Neuronal stem cell (in vitro differentiated cells): ENCODE measurements around the gene CDPF1.
A peak's percentile ranks its signal among the peaks of the same experiment; 100 is the strongest.

Source experiments
- DNase-seq: peaks from one replicate; pipeline ENCODE4 v3.0.0-alpha.2; 2013; ENCODE audit warnings: low spot score
- H2AFZ ChIP-seq: one replicate; pipeline ENCODE4 v1.6.1; 2013; ENCODE audit warnings: mild to moderate bottlenecking, low read length, inconsistent platforms
- H2AK5ac ChIP-seq: 2 replicates; pipeline ENCODE4 v1.6.1; 2013; ENCODE audit warnings: low read depth, mild to moderate bottlenecking, inconsistent platforms, low read length, moderate library complexity, mixed read lengths
- H2BK120ac ChIP-seq: 2 replicates; pipeline ENCODE4 v1.6.1; 2013; ENCODE audit warnings: low read depth, mild to moderate bottlenecking, inconsistent platforms, low read length, moderate library complexity, mixed read lengths
- H2BK12ac ChIP-seq: one replicate; pipeline ENCODE4 v1.6.1; 2013; ENCODE audit warnings: low read length, inconsistent platforms
- H2BK15ac ChIP-seq: 2 replicates; pipeline ENCODE4 v1.6.1; 2013; ENCODE audit warnings: mild to moderate bottlenecking, low read length, inconsistent platforms, mixed read lengths
- H2BK5ac ChIP-seq: one replicate; pipeline ENCODE4 v1.6.1; 2013; ENCODE audit warnings: inconsistent platforms, mild to moderate bottlenecking, low read length, moderate library complexity
- H3K14ac ChIP-seq: one replicate; pipeline ENCODE4 v1.6.1; 2013; ENCODE audit warnings: low read length, inconsistent platforms
- H3K18ac ChIP-seq: 2 replicates; pipeline ENCODE4 v1.6.1; 2013; ENCODE audit warnings: low read length, inconsistent platforms
- H3K23ac ChIP-seq: 2 replicates; pipeline ENCODE4 v1.6.1; 2013; ENCODE audit warnings: low read depth, mild to moderate bottlenecking, mixed read lengths, low read length, inconsistent platforms; ENCODE audit not compliant: poor library complexity
- H3K27ac ChIP-seq: replicated peaks from 3 replicates; pipeline ENCODE4 v1.5.1; 2013; ENCODE audit warnings: low read length, inconsistent platforms
- H3K27me3 ChIP-seq, 3 experiments: 2 replicates each; pipeline ENCODE4 v1.6.1; 2013; ENCODE audit warnings: low read length in 3 of 3, mild to moderate bottlenecking in 2 of 3, inconsistent platforms in 1 of 3, low read depth in 1 of 3, mixed read lengths in 1 of 3, moderate library complexity in 1 of 3; ENCODE audit not compliant: control insufficient read depth in 3 of 3, insufficient read depth in 3 of 3
- H3K36me3 ChIP-seq, 2 donors: replicated peaks in 1 of 2; 2 replicates each; pipeline ENCODE4 v1.6.1; 2013; ENCODE audit warnings: low read length in 2 of 2; ENCODE audit not compliant: control insufficient read depth in 2 of 2, insufficient read depth in 2 of 2
- H3K4ac ChIP-seq: 2 replicates; pipeline ENCODE4 v1.6.1; 2013; ENCODE audit warnings: inconsistent platforms, mild to moderate bottlenecking, low read length, moderate library complexity
- H3K4me1 ChIP-seq, 2 donors: 1 replicate in 1 of 2; 2 replicates in 1 of 2; pipeline ENCODE4 v1.6.1; 2013; ENCODE audit warnings: low read length in 2 of 2, low read depth in 1 of 2; ENCODE audit not compliant: control insufficient read depth in 2 of 2, insufficient read depth in 1 of 2
- H3K4me2 ChIP-seq: one replicate; pipeline ENCODE4 v1.6.1; 2013; ENCODE audit warnings: mild to moderate bottlenecking, low read length, inconsistent platforms; ENCODE audit not compliant: insufficient read depth, poor library complexity, severe bottlenecking
- H3K4me3 ChIP-seq, 2 donors: 2 replicates each; pipeline ENCODE4 v1.5.1; 2013; ENCODE audit warnings: low read length in 2 of 2, mild to moderate bottlenecking in 2 of 2, inconsistent platforms in 1 of 2, moderate library complexity in 1 of 2
- H3K79me1 ChIP-seq: one replicate; pipeline ENCODE4 v1.6.1; 2013; ENCODE audit warnings: low read depth, mild to moderate bottlenecking, inconsistent platforms, low read length, moderate library complexity
- H3K9ac ChIP-seq: one replicate; pipeline ENCODE4 v1.6.1; 2013; ENCODE audit warnings: mild to moderate bottlenecking, low read depth, low read length, inconsistent platforms; ENCODE audit not compliant: poor library complexity
- H3K9me3 ChIP-seq, 2 donors: replicated peaks in 1 of 2; 2 replicates each; pipeline versions ENCODE3 to v1.6.1; 2013; ENCODE audit warnings: low read length in 2 of 2, mild to moderate bottlenecking in 2 of 2, inconsistent platforms in 1 of 2, low read depth in 1 of 2, mixed read lengths in 1 of 2, moderate library complexity in 1 of 2; ENCODE audit not compliant: control insufficient read depth in 2 of 2, insufficient read depth in 1 of 2
- H4K8ac ChIP-seq: one replicate; pipeline ENCODE4 v1.6.1; 2013; ENCODE audit warnings: low read depth, mild to moderate bottlenecking, inconsistent platforms, low read length, moderate library complexity
- H4K91ac ChIP-seq: one replicate; pipeline ENCODE4 v1.6.1; 2013; ENCODE audit warnings: low read length, low read depth, mild to moderate bottlenecking, inconsistent platforms; ENCODE audit not compliant: poor library complexity
- WGBS, 2 donors: extraction: QIAGEN DNeasy Blood & Tissue Kit; methylation state at CpG; one replicate each; pipeline ENCODE4 v1.1.7; 2013; ENCODE audit warnings: missing lambda C conversion rate in 2 of 2, mixed read lengths in 1 of 2; ENCODE audit not compliant: insufficient read length in 2 of 2, insufficient replicate concordance in 1 of 2; ENCODE audit errors: extremely low coverage in 2 of 2; 5-methylcytosine and 5-hydroxymethylcytosine counted together

Gene CDPF1

GRCh38 chr22:46225631-46226030 lies 24.5 kb downstream of the CDPF1 start:
- Histone ChIP-seq H3K79me1 (no peaks in the 10 kb centered on the region), H3K23ac (peak overlapping the region; percentile 46), H4K91ac (no peak overlapping the region), H2BK120ac (no peak overlapping the region), H3K36me3 (peaks cover 0 to 6% of the 10 kb centered on the region in 2 donors), H3K9ac (peak overlapping the region; percentile 73), H2BK15ac (no peak overlapping the region), H3K27ac (no peak overlapping the region), H2AK5ac (no peak overlapping the region), H2AFZ (no peak overlapping the region), H3K4me1 (peaks cover 1 to 4% of the 10 kb centered on the region in 2 donors), H2BK5ac (no peak overlapping the region), H3K27me3 (peaks cover 0 to 6% (median 0%) of the 10 kb centered on the region in 3 experiments), H3K18ac (no peak overlapping the region), H4K8ac (peak overlapping the region; percentile 83), H3K4me3 (peak overlapping the region in 1 of 2 donors; percentile 69), H3K4ac (peak overlapping the region; percentile 20), H3K9me3 (peaks cover 0 to 6% of the 10 kb centered on the region in 2 donors), H3K14ac (peak overlapping the region; percentile 83), H3K4me2 (no peak overlapping the region), H2BK12ac (no peak overlapping the region)
- no peak for DNase-seq
- no CpG with 5 or more reads among the region's 7 CpGs for WGBS, 2 donors

- DNase-seq: no peak
- Histone ChIP-seq H4K8ac (no peak overlapping the region), H3K9me3 (peaks cover 0 to 6% of the 10 kb centered on the region in 2 donors), H3K4me3 (no peak overlapping the region), H3K23ac (peak overlapping the region; percentile 67), H3K27ac (no peak overlapping the region), H3K4ac (no peak overlapping the region), H3K4me2 (no peak overlapping the region), H2BK5ac (no peak overlapping the region), H3K27me3 (peaks cover 0 to 6% (median 0%) of the 10 kb centered on the region in 3 experiments), H3K14ac (no peak overlapping the region), H2BK15ac (no peak overlapping the region), H3K36me3 (peaks cover 0 to 6% of the 10 kb centered on the region in 2 donors), H4K91ac (no peak overlapping the region), H2BK120ac (no peak overlapping the region), H2AK5ac (no peak overlapping the region), H2BK12ac (no peak overlapping the region), H3K4me1 (peaks cover 1 to 4% of the 10 kb centered on the region in 2 donors), H3K9ac (no peak overlapping the region), H2AFZ (peak overlapping the region; percentile 80), H3K18ac (no peak overlapping the region), H3K79me1 (no peaks in the 10 kb centered on the region)
- WGBS, 2 donors: no CpG with 5 or more reads among the region's 10 CpGs
Observed at GRCh38 chr22:46224898-46225290, 25.2 kb downstream of the CDPF1 start.

DNA sequence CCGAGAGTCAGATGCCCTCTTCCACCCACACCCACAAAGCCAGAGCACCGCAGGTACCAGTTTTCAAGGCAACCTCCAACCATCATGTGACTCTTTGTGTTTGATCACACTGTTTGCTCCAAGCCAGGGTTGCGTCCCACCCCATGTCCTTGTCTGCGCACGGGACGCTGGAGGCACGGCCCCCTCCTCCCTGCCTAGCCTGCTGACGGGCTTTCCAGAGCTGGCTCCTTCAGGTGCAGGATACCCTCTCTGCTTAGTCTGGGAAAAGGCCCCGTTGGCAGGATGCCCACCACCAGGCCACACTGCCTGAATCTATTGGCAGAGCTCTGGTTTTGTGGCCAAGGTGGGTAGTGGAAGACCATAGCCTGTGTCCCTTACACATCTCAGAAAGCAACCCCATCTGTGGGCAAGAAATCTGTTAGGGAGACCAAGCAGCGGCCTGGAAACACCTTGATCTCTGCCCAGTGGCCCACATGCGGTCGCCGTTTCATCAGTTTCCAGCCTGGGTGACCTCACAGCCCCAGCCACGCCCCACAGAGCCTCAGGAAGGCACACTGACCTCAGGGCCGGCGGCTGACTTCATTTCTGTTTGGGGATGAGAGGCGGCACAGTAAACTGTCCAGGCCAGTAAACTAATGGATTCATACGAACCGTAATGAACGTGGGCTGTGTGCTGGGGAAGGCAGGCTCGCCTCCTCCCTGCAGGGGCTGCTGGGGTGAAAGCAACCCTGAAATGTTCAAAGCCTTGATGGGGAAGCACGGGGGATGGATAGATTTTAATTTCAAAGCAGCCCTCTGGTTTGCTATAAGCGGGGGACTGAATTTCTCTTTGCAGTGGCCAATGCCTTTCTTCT lies 25.8 kb downstream of the CDPF1 start:
- WGBS, 2 donors: no CpG with 5 or more reads among the region's 23 CpGs

DNA sequence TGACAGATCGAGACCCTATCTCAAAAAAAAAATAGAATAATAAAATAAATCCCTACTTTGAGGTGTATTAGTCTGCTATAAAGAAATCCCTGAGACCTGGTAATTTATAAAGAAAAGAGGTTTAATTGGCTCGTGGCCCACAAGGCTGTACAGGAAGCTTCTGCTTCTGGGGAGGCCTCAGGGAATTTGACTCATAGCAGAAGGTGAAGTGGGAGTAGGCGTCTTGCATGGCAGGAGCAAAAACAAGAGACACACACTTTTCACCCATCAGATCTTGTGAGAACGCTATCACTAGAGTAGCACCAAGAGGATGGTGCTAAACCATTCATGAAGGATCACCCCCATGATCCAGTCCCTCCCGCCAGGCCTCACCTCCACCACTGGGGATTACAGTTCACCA lies 29.2 kb downstream of the CDPF1 start:
- no peak overlapping the region for H2BK120ac ChIP-seq
- peaks cover 0 to 6% (median 0%) of the 10 kb centered on the region in 3 experiments for H3K27me3 ChIP-seq
- no peak overlapping the region for H2BK5ac ChIP-seq
- peaks cover 0 to 6% of the 10 kb centered on the region in 2 donors for H3K9me3 ChIP-seq
- H2BK15ac ChIP-seq: no peak overlapping the region
- no peak overlapping the region for H3K4ac ChIP-seq
- H3K23ac ChIP-seq: no peak overlapping the region
- H2BK12ac ChIP-seq: no peak overlapping the region
- H2AK5ac ChIP-seq: no peak overlapping the region
- peaks cover 1 to 4% of the 10 kb centered on the region in 2 donors for H3K4me1 ChIP-seq
- no peak overlapping the region for H3K9ac ChIP-seq
- peaks cover 0 to 6% of the 10 kb centered on the region in 2 donors for H3K36me3 ChIP-seq
- H4K8ac ChIP-seq: no peak overlapping the region
- H2AFZ ChIP-seq: no peak overlapping the region
- WGBS, 2 donors: no CpG with 5 or more reads among the region's 5 CpGs
- no peak overlapping the region for H3K4me3 ChIP-seq
- H4K91ac ChIP-seq: no peak overlapping the region
- H3K14ac ChIP-seq: no peak overlapping the region
- no peak overlapping the region for H3K4me2 ChIP-seq
- H3K27ac ChIP-seq: no peak overlapping the region
- no peak overlapping the region for H3K18ac ChIP-seq
- peaks cover 1% of the 10 kb centered on the region for H3K79me1 ChIP-seq
- no peak for DNase-seq

More for the DNA sequence above, 25.8 kb downstream of the CDPF1 start:
- H3K4me3 ChIP-seq: no peak overlapping the region
- DNase-seq: no peak
- peak overlapping the region; percentile 30 for H3K9ac ChIP-seq
- H3K79me1 ChIP-seq: no peaks in the 10 kb centered on the region
- no peak overlapping the region for H2BK15ac ChIP-seq
- peaks cover 0 to 6% (median 0%) of the 10 kb centered on the region in 3 experiments for H3K27me3 ChIP-seq
- H3K4ac ChIP-seq: no peak overlapping the region
- H2AFZ ChIP-seq: peak overlapping the region; percentile 80
- H3K14ac ChIP-seq: no peak overlapping the region
- no peak overlapping the region for H3K4me2 ChIP-seq
- H2AK5ac ChIP-seq: no peak overlapping the region
- H3K36me3 ChIP-seq: peaks cover 0 to 6% of the 10 kb centered on the region in 2 donors
- H4K91ac ChIP-seq: no peak overlapping the region
- H3K4me1 ChIP-seq: peaks cover 1 to 4% of the 10 kb centered on the region in 2 donors
- no peak overlapping the region for H2BK12ac ChIP-seq
- H3K9me3 ChIP-seq: peaks cover 0 to 6% of the 10 kb centered on the region in 2 donors
- H3K18ac ChIP-seq: no peak overlapping the region
- no peak overlapping the region for H4K8ac ChIP-seq
- H3K23ac ChIP-seq: no peak overlapping the region
- H2BK120ac ChIP-seq: no peak overlapping the region
- no peak overlapping the region for H2BK5ac ChIP-seq
- H3K27ac ChIP-seq: no peak overlapping the region
